ACHN (cell line): Measurements from ENCODE around the gene TRAK2.
A peak's percentile ranks its signal among the peaks of the same experiment; 100 is the strongest.
"Not testable (repeated sequence)": the region's sequence is repeated elsewhere in the genome, so short reads cannot be mapped to it uniquely, and the experiment has no call there.

ENCODE experiments used
- DNase-seq: peaks from one replicate; pipeline ENCODE4 v3.0.0-alpha.2; 2015
- in situ Hi-C: cut with HindIII; loops from 2 replicates; pipeline ENCODE4 v1.10.0; 2017; ENCODE audit warnings: low sequenced_read_pairs, low pct_ligation_motif_present, low pct_unique_long_range_greater_than_20kb

Gene TRAK2

GRCh38 chr2:201378496-201379397 lies 72.5 kb downstream of the TRAK2 start:
- DNase-seq, result no peak
- in situ Hi-C loops, result no loop called here

- in situ Hi-C loops, result no loop called here
- no peak for DNase-seq
Measured at GRCh38 chr2:201377218-201377617, 74.0 kb downstream of the TRAK2 start.

GRCh38 chr2:201369775-201370174 lies 81.5 kb downstream of the TRAK2 start:
- DNase-seq, result no peak
- in situ Hi-C loops, result no loop called here

GRCh38 chr2:201369318-201369717 lies 81.9 kb downstream of the TRAK2 start:
- in situ Hi-C loops, DNase-seq: not testable (repeated sequence)

- in situ Hi-C loops, result no loop called here
- DNase-seq, result no peak
Measured at GRCh38 chr2:201366146-201366545, 85.1 kb downstream of the TRAK2 start.

- in situ Hi-C loops, result no loop called here
- DNase-seq, result peak; percentile 60
Measured at GRCh38 chr2:201363857-201364560, 87.2 kb downstream of the TRAK2 start.

- in situ Hi-C loops, result no loop called here
- no peak for DNase-seq
Measured at GRCh38 chr2:201362396-201362795, 88.9 kb downstream of the TRAK2 start.

- DNase-seq, result no peak
- in situ Hi-C loops, result no loop called here
Measured at GRCh38 chr2:201361078-201361733, 90.1 kb downstream of the TRAK2 start.

- in situ Hi-C loops, result no loop called here
- DNase-seq, result no peak
Measured at GRCh38 chr2:201360256-201360655, 91.0 kb downstream of the TRAK2 start.

GRCh38 chr2:201358684-201359083 lies 92.6 kb downstream of the TRAK2 start:
- peak; percentile 73 for DNase-seq
- in situ Hi-C loops, result no loop called here

- in situ Hi-C loops, result no loop called here
- DNase-seq, result peak; percentile 58
Measured at GRCh38 chr2:201357221-201357620, 94.0 kb downstream of the TRAK2 start, which contains the start of gene FLACC1. Gene FLACC1, minus strand, starts transcription at chr2:201357345. Its CDS starts 5,941 bp downstream, at chr2:201351404.

GRCh38 chr2:201353116-201353515 lies 98.1 kb downstream of the TRAK2 start:
- in situ Hi-C loops, result no loop called here
- DNase-seq, result no peak

GRCh38 chr2:201350879-201351278 lies 100.4 kb downstream of the TRAK2 start:
- DNase-seq, result no peak
- in situ Hi-C loops, result no loop called here

- in situ Hi-C loops, result no loop called here
Measured at GRCh38 chr2:201349601-201350000, 101.7 kb downstream of the TRAK2 start.

GRCh38 chr2:201348758-201349157 lies 102.5 kb downstream of the TRAK2 start:
- in situ Hi-C loops, result no loop called here
- DNase-seq, result no peak

More at GRCh38 chr2:201349601-201350000, 101.7 kb downstream of the TRAK2 start:
- no peak for DNase-seq

GRCh38 chr2:201347138-201347537 lies 104.1 kb downstream of the TRAK2 start:
- in situ Hi-C loops, result no loop called here
- DNase-seq, result no peak

- in situ Hi-C loops, result no loop called here
- no peak for DNase-seq
Measured at GRCh38 chr2:201345625-201346213, 105.5 kb downstream of the TRAK2 start.

GRCh38 chr2:201344663-201345366 lies 106.4 kb downstream of the TRAK2 start:
- DNase-seq, result no peak
- in situ Hi-C loops, result no loop called here
